ENCODE data around the gene LMF1. TPM values are rescaled to one million over a fixed set of nuclear protein-coding genes. Genes with fewer than 3 reads are reported as not detected.

The LMF1 gene
- total RNA-seq, 1 donor from 2014 or later = 32.1 TPM

DNA sequence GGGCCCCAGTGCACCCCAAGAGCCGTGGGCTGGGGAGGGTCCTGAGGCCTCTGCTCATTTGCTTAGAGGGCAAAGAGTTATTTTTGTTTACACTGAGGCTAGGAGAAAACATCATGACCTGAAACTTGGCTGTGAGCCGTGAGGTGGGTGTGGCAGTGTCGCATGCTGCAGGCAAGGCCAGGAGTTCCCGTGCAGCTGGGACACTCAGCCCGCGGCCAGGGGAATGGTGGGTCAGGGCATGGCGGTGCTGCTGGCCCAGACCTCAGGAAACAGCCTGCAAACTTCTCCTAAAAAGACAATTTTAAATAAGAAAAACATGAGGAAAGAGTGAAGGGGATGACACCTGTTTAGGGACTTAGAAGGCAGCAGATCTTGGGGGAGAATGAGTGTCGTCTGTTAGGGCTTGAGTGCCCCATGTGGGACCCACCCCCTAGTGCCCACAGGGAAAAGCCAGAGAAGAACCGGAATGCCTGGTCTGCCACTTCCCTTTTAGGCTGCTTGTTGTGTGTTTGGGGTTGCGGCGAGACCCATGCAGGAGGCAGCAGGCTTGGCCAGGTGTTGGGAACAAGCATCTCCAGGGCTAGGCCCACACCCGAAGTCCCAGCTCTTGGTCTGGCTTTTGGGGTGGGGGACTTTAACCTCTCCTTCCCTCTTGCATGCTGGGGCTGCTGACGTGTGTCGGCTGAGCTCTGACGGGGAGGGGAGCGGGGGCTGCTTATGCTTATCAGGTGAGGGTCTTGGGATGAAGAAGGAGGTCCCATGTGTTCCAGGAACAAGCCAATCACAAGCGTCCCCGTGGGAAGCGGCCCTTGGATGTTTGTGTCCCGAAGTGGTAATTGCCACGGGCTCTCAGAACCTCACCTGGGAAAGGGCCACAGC, 89.3 kb downstream of the LMF1 start:
- DNase-seq (ENCODE audit: low spot score) = no peak

DNA sequence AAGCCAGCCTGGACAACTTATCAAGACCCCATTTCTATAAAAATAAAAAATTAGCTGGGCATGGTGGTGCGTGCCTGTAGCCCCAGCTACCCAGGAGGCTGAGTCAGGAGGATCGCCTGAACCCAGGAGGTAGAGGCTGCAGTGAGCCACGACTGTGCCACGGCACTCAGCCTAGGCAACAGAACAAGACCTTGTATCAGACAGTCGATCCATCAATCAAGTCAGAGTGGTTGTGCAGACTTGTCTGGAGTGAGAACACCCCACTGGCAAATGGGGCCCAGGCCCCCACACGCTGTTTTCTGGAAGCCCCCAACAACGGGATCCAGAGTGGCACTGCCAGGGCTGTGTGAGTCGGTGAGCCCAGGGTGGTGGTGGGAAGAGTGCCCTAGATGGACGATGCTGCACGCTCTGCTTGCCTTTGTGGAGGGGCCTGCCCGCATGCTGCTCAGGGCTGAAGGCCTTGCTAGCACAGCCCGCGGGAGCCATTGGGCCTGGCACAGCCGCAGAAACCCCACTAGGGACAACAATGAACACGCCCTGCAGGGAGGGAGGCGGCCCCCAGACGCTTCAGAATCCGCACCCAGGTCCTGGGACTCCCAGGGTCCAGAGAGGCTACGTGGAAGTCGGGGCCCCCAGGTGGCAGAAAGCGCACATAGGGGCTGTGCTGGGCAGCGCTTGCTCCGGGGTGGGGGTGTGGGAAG, 90.2 kb downstream of the LMF1 start:
- no peak for DNase-seq (ENCODE audit: low spot score)

DNA sequence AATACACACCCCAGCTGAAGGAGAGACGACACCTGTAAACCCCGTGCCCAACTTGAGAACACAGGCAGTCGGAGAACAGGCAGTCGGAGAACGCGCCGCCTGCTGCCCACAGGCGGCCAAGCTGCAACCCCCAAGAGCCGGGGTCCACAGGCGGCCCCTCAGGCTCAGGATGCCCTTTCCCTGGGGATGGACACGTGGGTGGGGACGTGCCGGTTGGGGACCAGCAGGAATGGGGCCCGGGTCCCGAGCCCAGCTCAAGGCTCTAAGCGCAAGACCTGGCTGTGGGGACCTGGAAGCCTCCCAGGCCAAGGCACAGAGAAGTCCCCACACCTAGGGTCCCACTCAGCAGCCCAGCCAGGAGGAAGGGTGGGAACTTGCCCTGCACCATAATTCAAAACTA, 90.8 kb downstream of the LMF1 start:
- DNase-seq (ENCODE audit: low spot score) = no peak

DNA sequence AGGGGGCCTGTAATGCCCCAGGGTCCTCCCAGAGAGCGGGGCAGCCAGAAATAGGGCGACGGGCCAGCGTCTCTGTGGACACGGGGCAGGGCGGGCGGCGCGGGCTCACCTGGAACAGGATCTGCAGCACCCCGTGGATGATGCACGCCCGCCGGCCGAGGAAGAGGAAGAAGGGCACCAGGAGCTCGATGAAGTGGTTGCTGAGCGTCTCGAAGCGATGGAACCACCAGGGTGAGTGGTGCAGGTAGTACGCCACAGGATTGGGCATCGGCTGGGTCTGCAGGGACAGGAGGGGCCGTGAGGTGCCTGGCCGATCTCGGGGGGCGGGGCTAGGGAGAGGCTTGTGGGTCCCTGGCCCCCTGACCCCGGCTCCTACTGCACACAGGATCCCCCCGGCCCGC, 91.3 kb downstream of the LMF1 start:
- no peak for DNase-seq (ENCODE audit: low spot score)

DNA sequence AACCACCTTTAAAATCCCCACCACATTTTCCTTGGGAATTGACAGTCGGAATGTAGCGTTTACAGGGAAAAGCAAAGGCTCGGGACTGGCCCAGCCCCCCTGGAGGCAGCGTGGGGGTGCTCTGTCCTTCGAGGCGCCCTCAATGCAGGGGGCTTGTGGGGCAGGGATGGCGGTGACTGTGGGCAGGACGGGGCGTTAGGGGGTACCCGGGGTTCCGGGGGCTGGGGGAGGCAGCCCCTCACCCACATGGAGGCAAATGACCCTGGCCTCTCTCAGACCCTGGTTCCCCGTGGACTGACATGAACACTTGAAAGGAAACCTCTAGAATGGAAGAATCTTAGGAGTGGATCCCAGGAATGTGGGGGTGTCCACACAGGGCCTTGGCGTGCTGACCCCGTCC, 91.9 kb downstream of the LMF1 start:
- DNase-seq (ENCODE audit: low spot score) = no peak

DNA sequence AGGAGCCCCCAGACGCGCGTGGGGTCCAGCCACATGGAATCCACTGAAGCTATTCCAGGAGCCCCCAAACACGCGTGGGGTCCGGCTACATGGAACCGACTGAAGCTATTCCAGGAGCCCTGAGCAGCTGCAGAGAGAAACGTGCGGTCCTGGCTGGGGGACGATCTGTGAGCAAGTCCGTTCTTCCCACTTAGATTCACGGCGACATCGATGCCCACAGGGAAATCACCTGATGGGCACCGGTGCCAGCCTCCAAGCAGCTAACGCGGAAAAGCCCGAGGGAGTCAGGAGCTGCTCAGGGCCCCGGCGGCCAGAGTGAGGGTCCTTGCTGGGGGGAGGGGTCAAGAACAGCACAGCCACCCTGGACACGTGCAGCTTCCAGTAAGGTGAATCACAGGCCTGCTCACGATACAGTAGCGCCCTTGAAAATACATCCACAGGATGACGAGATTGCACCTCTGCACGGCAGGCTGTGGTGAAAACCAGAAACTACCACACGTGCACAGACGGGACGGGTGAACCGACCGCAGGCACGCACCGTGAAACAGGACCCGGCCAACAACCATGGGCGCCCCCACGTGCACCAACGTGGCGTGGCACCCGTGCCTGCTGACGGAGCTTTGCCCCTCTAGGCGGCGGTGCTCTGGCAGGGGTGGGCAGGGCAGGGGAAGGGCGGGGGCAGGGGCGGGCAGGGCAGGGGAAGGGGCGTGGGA, 92.6 kb downstream of the LMF1 start:
- no peak for DNase-seq (ENCODE audit: low spot score)

DNA sequence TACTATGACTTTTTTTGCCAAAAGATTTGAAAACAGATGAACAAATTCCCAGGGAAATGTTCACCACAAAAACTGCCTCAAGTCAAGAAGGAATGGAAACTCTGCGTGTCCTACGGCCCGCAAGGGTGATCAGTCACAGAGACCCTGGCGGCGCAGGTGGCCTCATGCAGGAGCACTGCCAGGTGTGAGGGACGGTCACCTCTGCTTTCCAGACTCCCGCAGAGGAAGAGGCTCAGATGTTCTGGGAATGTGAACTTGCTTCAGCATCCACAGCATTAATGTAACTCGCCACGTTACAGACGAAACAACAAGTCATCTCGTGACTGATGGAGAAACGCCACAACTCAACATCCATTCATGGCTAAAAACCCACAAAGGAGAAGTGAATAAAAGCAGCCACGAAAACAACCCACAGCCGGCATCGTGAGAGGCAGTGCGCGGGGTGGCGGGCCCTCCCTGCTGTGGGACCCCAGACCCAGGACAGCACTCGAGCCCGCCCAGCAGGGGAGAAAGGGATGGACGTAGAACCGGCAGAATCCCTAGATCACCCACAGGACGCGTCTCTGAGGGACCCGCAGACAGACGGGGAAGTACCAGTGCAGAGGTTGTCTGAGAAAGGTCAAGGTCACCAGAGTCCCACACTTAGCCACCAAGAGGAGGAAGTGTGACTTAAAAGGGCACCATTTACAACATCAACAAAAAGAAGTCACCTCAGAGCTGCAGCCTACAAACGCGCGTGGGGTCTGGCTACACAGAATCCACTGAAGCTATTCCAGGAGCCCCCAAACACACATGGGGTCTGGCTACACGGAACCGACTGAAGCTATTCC, 93.3 kb downstream of the LMF1 start:
- DNase-seq (ENCODE audit: low spot score) = no peak

DNA sequence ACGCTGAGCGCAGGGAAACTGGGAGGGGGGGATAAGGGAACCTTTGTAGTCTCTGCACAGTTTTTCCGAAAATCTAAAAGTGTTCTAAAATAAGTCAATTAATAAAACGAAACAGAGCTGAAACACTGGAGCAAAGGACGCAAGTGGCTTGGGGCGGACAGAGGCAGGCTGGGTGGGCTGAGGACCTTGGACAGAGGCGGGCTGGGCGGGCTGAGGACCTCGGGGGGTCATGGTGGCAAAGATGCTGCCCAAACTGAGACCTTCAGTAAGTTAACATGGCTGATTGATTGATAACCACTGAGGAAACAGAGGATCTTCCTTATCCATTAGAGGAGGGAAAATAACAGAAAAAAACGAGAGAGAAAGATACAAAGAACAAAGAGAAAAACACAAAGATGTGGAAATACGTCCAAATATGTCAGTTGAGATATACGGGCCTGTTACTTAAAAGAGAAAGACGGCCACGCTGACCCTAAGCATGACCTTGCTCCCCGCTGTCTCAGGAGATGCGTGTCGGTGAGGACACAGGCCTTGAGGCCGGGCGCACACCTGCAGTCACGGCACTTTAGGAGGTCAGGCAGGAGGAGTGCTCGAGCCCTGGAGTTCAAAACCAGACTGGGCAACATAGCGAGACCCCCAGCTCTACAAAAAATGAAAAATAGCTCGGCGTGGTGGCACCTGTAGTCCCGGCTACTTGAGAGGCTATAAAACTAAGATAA, 94.1 kb downstream of the LMF1 start:
- DNase-seq (ENCODE audit: low spot score) = no peak

DNA sequence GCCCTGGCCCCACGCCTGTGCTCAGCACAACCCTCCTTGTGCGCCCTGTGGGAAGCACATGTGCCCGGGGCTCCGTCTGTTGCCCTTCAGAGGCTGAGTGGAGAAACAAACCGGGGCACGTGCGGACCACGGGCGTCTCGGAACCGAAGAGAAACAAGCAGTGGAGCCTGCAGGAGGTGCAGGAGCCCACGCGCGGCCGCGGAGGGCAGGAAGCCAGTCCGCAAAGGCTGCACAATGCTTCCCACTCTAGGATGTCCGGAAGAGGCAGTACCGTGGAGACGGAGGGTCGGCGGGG, 94.8 kb downstream of the LMF1 start:
- no peak for DNase-seq (ENCODE audit: low spot score)

DNA sequence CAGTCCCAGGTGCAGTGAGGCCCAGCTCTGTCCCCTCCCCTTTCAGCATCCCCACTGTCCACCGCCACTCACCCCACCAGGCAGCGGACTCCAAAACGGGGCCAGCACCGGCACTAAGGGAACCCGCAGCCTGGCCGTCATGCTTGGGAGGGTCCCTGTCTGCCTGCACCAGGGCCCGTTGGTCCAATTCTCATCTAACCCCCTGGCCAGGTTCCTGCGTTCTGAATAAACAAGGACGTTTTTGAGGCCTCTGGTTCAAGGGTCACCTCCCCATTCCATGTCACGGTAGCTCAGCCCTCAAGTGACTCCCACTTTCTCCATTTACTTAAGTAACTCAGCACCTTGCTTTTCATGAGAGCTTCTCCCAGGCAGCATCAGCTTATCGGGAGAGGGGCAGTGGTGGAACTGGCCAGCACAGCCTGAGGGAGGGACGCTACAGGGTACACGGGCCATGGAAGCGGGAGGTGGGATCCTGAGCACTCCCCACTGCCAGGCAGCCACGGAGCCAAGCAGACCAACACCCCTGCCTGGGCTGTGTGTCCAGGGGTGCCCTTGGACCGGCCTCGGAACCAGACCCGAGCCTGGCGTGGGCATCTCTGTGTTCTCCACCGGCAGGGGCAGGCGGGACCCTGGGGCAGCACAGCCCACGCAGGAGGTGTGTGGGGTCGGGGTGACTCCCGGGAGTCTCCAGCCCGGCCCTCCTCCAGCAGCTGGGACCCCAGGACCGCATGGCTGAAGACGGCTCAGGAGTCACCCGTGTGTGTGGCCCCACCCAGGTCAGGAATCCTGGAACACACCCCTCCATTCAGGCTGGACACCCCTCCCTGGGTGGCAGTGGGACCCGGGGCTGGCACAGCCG, 95.4 kb downstream of the LMF1 start:
- no peak for DNase-seq (ENCODE audit: low spot score)

DNA sequence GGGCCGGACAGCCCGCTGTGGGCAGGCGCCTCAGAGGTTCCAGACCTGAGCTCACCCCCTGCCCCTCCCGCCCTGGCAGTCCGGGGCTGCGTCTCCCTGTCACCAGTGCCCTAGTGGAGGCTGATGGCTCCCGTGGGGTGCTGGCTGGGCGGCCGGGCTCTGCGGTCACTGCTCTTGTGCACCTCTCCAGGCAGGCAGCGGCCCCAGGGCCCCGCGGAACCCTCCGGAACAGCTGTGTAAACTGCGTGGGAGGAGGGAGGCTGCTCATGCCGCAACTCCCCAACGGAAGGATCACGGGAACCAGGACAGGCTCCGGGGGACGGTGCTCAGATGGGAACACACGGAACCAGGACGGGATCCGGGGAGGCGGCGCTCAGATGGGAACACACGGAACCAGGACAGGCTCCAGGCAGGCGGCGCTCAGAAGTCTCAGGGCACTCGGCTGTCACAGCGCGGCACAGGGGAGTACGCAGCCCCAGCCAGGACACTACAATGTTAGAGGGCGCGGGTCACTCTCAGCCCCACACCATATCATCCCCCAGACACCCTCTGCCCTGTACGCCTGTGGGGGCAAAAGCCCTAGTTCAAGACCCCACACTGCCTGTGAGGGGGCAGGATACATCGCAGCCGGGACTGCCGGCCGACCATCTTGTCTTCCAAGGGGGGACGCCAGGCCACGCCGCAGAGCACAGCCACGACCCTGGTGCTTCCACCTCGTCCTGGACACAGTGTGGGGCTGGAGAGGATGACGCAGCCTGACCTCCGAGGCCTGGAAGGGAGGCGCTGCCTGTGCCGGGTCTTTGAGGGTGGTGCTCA, 96.2 kb downstream of the LMF1 start:
- no peak for DNase-seq (ENCODE audit: low spot score)

DNA sequence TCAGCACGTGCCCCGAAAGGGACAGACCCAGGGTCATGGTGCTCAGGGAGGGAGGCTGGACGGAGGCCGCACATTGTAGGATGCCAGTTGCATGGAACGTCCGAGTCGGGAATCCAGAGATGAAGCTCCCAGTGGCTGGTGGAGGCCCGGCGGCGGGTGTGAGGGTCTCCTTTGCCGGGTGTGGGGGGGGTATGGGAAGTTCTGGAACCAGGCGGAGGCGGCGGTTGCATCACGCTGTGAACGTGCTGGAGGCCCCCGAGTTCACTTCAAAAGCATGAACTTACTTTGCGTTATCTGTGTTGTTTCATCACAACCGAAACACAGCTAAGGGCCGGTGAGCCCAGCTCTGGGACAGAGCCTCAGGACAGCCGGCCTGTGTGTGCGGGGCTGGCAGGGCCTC, 96.9 kb downstream of the LMF1 start:
- no peak for DNase-seq (ENCODE audit: low spot score)

DNA sequence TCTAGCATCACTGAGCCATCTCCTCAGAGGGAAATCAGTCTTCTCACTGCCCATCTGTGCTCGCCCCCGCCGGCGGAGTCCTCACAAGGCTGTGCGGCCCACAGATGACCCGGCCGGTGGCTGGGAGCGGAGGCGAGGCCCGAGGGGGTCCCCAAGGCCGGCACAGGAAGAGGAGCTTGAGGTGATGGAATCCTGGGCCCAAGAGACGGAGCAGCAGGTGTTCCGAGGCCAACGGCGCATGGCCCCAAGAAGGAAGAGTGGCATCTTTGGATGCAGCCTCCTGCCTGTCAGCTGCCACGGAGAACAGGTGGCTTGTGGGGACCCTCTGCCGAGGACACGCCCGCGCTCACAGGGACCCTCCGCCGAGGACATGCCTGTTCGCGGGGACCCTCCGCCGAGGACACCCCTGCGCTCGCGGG, 97.5 kb downstream of the LMF1 start:
- no peak for DNase-seq (ENCODE audit: low spot score)

DNA sequence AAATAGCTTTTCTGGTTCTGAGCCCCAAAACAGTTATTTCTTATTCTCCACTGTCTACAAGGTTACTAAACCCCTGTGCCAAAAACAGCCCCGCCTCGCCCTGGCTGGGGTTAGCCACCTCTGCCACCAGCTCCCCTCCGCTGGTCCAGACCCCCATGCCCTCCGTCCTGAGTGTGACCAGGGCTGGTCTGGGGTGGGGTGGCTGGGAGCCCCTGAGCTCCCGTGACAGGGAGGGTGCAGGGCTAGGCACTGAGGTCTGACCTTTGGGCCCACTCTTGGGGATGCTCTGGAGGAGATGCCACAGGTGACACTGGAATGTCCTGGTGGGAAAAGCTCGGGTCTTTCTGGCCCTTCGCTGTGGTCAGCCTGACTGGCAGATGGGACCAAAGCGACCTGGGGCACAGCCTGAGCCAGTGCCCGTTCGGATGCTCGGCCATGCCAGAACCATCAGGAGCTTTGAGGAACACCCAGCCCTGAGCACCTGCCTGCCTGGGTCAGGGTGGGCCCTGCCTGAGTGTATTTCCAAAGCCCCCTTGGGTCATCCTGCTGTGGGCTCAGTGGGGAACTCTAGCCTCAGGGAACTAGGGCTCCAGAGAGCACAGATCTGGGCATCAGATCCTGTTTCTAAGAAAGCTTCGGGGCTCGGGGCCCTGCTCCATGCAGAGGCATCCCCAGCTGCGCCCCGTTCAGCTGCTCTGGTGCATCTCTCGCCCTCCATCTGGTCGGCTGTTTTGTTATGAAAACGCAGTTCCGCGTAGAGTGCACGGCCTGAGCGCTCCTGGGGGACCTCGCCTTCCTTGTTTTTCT, 98.1 kb downstream of the LMF1 start:
- no peak for DNase-seq (ENCODE audit: low spot score)

DNA sequence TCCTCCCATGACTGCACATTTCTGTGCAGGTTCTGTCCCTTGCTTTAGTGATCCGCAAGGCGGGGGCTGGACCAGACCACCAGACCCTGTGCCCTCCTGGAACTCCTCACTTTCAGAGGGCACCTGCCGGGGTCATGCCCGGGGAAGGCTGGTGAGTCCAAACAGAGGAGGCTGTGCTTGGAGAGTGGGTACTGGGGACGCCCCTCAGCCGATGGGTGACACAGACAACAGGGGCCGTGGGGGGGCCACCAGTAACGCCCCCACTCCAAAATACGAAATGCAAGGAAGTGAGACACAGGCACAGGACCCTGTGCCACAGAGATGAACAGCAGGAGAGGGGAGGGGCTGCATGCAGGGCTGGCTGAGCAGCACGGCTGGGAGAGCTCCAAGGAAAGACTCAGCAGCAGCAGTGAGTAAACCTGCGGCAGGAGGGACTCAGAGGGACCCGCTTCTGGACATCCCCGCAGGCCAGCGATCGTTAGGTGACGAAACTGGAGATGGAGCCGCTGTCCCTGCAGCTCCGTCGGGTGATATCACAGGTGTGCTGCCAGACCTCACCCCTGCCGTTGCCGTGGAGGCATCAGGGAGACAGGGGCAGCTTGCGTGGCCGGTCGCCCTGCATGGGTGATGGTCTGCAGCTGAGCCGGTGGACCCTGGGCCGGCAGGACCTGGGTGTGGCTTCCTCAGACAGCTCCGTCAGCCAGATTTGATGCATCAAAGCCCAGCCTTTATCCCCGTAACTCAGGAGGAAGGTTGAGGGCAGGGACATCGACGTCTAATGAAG, 99.0 kb downstream of the LMF1 start:
- no peak for DNase-seq (ENCODE audit: low spot score)

DNA sequence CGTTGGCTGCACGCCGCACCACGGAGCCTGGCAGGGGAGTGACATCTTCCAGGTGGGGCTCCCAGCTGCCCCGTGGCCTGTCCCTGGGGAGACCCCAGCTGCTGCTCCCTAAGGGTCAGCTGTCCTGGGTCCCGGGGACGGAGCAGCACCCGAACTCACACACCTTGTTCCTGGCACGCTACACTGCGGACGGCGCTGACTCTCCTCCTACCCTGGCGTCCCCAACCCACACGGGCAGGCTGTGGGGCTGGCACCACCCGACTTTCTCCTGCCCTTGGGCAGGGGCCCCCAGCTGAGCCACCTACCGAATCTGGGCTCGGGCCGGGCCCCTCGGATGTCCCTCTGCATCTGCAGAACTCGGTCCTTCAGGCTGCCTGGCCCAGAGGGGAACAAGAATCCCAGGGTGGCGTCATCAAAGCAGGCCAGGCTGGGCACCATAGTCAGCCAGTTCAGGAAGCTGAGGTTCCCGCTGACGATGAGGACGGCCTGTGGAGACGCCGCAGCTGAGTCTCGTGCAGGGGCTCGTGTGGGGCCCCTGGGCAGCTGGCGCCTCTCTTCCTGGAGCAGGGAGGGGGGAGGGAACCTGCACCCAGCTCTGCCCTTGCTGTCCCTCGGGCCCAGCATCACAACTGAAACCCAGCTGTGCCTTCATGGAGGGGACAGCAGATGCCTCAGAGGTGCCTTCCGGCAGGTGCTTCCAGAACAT, 99.8 kb downstream of the LMF1 start:
- no peak for DNase-seq (ENCODE audit: low spot score)
